GM12875 (cell line): ENCODE results near the gene ARL8B.
A peak's percentile ranks its signal among the peaks of the same experiment; 100 is the strongest.

Source experiments
- H3K4me3 ChIP-seq: one replicate; pipeline ENCODE4 v1.5.1; 2011; ENCODE audit warnings: low read depth, low read length, control low read depth
- CTCF ChIP-seq: IDR thresholded peaks from 2 replicates; pipeline ENCODE4 v1.5.1; 2011; ENCODE audit warnings: low read depth, mild to moderate bottlenecking, control low read depth, inconsistent platforms, low read length, moderate library complexity, borderline replicate concordance; ENCODE audit not compliant: insufficient read depth

The ARL8B gene

DNA sequence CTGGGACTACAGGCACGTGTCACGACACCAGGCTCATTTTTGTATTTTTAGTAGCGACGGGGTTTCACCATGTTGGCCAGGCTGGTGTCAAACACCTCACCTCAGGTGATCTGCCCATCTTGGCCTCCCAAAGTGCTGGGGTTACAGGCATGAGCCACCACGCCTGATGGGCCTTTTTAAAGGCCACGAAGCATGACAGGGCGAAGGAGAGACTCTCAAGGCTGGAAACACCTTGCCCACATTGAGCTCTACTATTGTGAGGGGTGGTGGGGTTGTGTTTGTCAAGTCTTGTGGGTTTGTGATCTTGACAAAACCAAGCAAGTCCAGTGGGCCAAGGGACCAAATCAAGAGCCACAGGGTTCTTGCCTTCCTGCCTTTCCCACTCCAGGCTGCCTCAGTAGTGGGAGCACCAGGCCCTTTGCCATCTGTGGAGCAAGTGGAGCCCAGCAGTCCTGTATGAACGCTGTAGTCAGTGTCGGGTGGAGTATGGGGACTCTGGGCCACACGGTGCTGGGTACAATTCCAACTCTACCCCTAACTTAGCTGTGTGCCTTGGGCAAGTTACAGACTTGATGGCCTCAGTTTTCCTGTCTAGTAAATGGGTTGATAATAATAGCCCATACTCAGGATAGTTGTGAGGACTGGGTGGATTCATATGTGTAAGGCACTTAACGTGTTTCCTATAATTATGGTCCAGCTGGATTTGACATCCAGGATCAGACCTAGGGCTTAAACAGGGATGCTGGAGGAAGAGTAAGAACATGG, 98.8 kb downstream of the ARL8B start:
- H3K4me3 ChIP-seq: no peak overlapping the region
- TF ChIP-seq CTCF: no peak

DNA sequence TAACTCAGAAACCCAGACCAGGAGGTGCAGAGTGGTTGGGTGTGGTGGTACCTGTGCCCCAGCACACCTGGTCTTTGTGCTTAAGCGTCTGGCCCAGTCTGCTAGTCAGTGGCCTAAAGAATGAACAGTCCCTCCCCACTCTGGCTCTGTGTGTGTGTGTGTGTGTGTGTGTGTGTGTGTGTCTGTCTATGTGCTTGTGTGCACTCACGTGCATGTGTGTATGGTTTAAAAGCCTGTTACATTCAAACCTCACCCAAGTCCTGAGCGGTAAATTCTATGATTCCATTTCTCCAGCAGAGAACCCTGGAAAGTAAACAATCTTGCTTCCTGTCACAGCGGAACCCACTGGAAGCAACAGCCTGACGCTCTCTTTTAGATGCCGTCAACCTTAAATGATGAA, 99.6 kb downstream of the ARL8B start:
- TF ChIP-seq CTCF: no peak
- no peak overlapping the region for H3K4me3 ChIP-seq

DNA sequence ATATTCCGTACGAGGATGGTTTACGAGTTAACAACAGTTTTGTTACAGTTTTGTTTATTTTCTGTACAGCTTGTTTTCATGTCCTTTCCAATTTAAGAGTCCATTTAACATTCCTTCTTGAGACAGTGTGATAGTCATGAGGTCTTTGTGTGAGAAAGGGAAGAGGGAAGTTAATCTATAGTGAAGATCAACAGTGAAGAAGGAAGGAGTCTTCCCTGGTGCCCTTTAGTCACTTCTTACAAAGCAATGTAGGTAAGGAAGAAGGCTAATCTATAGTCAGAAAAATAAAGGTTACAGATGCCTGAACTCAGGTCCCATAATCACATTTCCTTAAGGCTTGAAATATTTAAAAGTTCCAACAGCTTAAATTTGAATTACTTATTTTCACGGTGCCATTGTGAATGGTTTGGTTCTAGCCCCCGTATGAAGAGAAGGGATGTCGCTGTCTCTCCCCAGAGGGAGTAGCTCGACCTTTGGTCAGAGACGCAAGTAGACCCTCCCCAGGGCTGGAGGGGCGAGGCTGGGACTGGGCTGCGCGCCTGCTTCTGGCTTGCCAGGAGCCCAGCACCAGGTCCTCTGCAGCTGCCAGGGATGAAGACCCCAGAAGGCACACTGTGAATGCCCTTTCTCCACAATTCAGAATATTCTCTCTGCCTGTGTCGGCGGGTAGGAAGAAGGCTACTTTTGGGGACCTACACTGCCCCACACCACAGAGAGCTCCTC, 100.4 kb downstream of the ARL8B start:
- no peak for TF ChIP-seq CTCF
- no peak overlapping the region for H3K4me3 ChIP-seq

- peak; percentile 10; the same call in 1 of the 2 replicates for TF ChIP-seq CTCF
- H3K4me3 ChIP-seq: no peak overlapping the region
These were observed 104.7 kb downstream of the ARL8B start for GRCh38 chr3:5226783-5227182.

- no peak overlapping the region for H3K4me3 ChIP-seq
- no peak for TF ChIP-seq CTCF
These were observed 105.7 kb downstream of the ARL8B start for GRCh38 chr3:5227812-5228211.

DNA sequence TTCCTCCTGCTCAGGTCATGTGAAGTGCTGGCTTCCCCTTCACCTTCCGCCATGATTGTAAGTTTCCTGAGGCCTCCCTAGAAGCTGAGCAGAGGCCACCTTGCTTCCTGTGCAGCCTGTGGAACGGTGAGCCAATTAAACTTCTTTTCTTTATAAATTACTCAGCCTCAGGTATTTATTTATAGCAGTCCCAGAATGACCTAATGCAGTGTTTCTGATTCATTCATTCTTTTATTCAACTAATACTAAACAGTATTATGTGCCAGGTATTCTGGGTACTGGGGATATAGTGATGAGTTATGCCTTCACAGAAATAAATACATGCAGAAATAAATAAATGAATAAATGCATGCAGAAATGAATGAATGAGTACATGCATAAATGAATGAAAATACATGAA, 107.3 kb downstream of the ARL8B start:
- H3K4me3 ChIP-seq: no peak overlapping the region
- TF ChIP-seq CTCF: no peak
